Type B pancreatic cell (in vitro differentiated cells): ENCODE results near the gene SLC25A29. TPM values are rescaled to one million over a fixed set of nuclear protein-coding genes. Genes with fewer than 3 reads are reported as not detected.
"Not testable (repeated sequence)": the region's sequence is repeated elsewhere in the genome, so short reads cannot be mapped to it uniquely, and the experiment has no call there.

Experiments used
- DNase-seq: peaks from one replicate; pipeline ENCODE4 v3.0.0; 2021; ENCODE audit warnings: mixed read lengths; ENCODE audit not compliant: unreplicated experiment; ENCODE audit errors: extremely low spot score
- H3K27ac Mint-ChIP-seq: 2 replicates; pipeline ENCODE4 v1.8.0; 2021; ENCODE audit warnings: mild to moderate bottlenecking, mixed read lengths
- H3K27me3 Mint-ChIP-seq: 2 replicates; pipeline ENCODE4 v1.8.0; 2021; ENCODE audit warnings: mixed read lengths
- H3K36me3 Mint-ChIP-seq: 2 replicates; pipeline ENCODE4 v1.8.0; 2021; ENCODE audit warnings: mixed read lengths
- H3K4me1 Mint-ChIP-seq: one replicate; pipeline ENCODE4 v1.8.0; 2021; ENCODE audit warnings: mixed read lengths; ENCODE audit not compliant: unreplicated experiment
- H3K4me3 Mint-ChIP-seq: 2 replicates; pipeline ENCODE4 v1.8.0; 2021; ENCODE audit warnings: mild to moderate bottlenecking, mixed read lengths
- H3K9me3 Mint-ChIP-seq: 2 replicates; pipeline ENCODE4 v1.8.0; 2021; ENCODE audit warnings: mixed read lengths
- CTCF ChIP-seq: fragments of 200-600 bp; sonication (generic); conservative IDR thresholded peaks from 2 replicates; pipeline ENCODE4 v1.5.0; 2021; ENCODE audit warnings: antibody characterized with exemption, mild to moderate bottlenecking
- total RNA-seq: library from RNA; stranded (reverse); gene quantifications from 2 replicates; pipeline ENCODE4 v1.2.1, GENCODE V29; 2021; ENCODE audit warnings: low replicate concordance

The SLC25A29 gene
- total RNA-seq, 1 donor from 2014 or later = 101 TPM

GRCh38 chr14:100291305-100292075 lies 14.8 kb downstream of the SLC25A29 start:
- H3K4me3 Mint-ChIP-seq = no peak overlapping the region
- no peaks in the 10 kb centered on the region for H3K9me3 Mint-ChIP-seq
- no peak overlapping the region for H3K27ac Mint-ChIP-seq
- no peaks in the 10 kb centered on the region for H3K36me3 Mint-ChIP-seq
- no peak for DNase-seq
- H3K27me3 Mint-ChIP-seq = no peaks in the 10 kb centered on the region
- H3K4me1 Mint-ChIP-seq = peaks cover 14% of the 10 kb centered on the region
- TF ChIP-seq CTCF = no peak

DNA sequence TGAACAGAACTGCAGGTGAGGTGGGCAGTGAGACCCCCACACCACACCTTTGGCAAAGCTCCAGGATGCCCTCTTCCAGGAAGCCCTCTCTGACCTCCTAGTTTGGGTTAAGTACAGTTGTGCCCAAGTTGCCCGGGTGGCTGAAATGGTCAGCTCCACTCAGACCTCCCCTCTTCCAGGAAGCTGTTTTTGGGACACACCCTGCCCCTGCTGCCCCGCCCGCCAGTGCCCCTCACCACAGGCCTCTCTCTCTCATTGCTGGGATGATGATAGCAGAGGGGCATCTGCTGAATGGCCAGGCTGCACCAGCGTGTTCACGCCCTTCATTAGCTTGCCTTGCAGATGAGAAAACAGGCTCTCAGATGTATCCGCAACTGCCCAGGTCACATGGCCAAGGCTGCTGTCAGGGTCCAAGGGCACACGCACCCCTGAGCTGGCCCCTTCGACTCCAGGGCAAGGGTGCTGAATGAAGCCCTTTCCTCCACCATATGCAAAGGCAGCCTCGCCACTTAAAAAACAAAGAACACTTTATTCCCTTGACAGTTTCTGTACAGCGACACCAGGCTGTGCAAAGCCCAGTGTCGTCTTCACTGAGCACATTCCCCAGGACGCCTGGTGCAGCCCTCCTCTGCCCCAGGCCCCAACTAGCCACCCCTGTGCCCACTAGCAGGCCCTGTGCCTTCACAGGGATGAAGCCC lies 15.5 kb downstream of the SLC25A29 start:
- no peaks in the 10 kb centered on the region for H3K9me3 Mint-ChIP-seq
- DNase-seq = no peak

DNA sequence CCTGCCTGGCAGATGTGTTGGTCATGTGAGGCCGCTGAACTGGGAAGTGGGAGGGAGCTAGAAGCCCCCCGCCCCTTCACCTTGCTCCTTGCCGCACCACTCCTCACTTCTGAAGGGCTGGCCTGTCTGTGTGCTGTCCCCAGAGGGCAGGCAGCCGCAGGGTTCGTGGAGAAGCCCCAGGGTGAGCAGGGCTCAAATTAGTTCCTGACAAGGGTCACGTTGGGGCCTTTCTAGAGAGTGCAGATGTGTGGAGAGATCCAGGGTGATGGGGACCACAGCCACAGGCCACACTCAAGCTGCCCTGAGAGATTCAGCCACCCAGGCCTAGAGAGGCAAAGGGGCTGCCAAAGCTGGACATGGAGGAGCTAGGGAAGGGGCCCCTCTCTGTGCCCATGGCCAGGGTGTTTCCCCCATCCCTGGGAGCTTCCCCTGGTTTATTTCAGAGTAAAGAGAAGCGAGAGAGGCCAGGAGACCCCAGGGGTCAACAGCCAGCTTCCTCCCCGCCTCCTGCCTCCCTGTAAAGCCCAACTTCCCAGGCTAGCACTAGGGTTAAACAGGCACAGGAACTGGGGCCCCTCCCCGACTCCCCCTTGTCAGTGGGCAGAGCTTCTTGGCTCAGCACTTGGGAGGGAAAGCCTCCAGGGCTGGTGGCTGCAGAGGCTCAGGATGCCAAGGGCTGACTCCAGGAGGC lies 16.2 kb downstream of the SLC25A29 start:
- no peak for DNase-seq
- TF ChIP-seq CTCF = no peak
- Mint-ChIP-seq H3K4me1 (peaks cover 20% of the 10 kb centered on the region), H3K27ac (no peak overlapping the region), H3K27me3 (no peaks in the 10 kb centered on the region), H3K4me3 (no peak overlapping the region), H3K9me3 (no peaks in the 10 kb centered on the region), H3K36me3 (no peaks in the 10 kb centered on the region)

More for the DNA sequence above, 15.5 kb downstream of the SLC25A29 start:
- H3K27me3 Mint-ChIP-seq = no peaks in the 10 kb centered on the region
- no peaks in the 10 kb centered on the region for H3K36me3 Mint-ChIP-seq
- peak overlapping the region; percentile 22 for H3K4me3 Mint-ChIP-seq
- no peak overlapping the region for H3K27ac Mint-ChIP-seq
- peaks cover 20% of the 10 kb centered on the region for H3K4me1 Mint-ChIP-seq
- no peak for TF ChIP-seq CTCF

DNA sequence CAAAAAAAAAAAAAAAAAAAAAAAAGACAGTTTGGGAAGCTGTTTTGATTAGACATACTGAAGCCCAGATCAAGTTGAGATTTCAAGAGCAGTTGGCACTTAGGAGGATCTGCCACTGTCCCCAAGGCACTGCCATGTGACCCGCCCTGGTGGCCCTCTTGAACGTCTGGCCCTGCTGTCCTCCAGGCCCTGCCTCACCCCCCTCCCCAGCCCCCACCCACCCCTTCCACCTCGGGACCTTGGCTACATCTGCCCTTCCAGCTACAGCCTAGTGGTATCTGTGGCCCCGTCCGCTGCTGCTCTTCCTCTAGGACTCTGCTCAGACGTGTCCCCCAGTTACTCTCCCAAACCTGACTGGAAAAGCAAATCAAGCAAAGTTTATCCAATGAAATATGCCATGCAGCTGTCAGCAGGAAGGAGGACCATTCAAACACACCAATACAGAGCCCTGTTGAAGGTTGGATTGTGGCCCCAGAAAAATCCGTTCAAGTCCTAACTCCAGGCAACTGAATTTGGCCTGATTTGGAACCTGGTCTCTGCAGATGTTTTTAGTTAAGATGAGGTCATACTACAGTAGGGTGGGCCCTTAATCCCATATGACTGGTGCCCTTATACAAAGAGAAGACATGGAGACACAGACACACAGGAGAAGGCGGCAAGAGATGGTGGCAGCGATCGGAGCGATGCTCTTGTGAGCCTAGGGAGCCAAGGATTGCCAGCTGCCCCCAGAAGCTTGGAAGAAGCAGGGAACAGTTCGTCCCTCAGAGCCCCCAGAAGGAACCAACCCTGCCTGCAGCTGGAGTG lies 17.7 kb downstream of the SLC25A29 start:
- peaks cover 20% of the 10 kb centered on the region for H3K4me1 Mint-ChIP-seq
- no peak for TF ChIP-seq CTCF
- no peaks in the 10 kb centered on the region for H3K36me3 Mint-ChIP-seq
- H3K9me3 Mint-ChIP-seq = no peaks in the 10 kb centered on the region
- no peaks in the 10 kb centered on the region for H3K27me3 Mint-ChIP-seq
- H3K27ac Mint-ChIP-seq = peak overlapping the region; percentile 62
- DNase-seq = no peak
- H3K4me3 Mint-ChIP-seq = peak overlapping the region; percentile 35

GRCh38 chr14:100287998-100288295 lies 18.3 kb downstream of the SLC25A29 start:
- not testable (repeated sequence) for H3K36me3 Mint-ChIP-seq, H3K9me3 Mint-ChIP-seq, DNase-seq, H3K27me3 Mint-ChIP-seq
- Mint-ChIP-seq H3K27ac (peak overlapping the region; percentile 76), H3K4me1 (peaks cover 20% of the 10 kb centered on the region), H3K4me3 (peak overlapping the region; percentile 74)
